GOT3 (cell line): ENCODE data around the gene COLQ.
A peak's percentile ranks its signal among the peaks of the same experiment; 100 is the strongest.
"Not testable (repeated sequence)": the region's sequence is repeated elsewhere in the genome, so short reads cannot be mapped to it uniquely, and the experiment has no call there.

Experiments used
- DNase-seq: peaks from one replicate; lab custom pipeline; 2025; ENCODE audit warnings: mixed read lengths; lab: John Stamatoyannopoulos, UW

Gene COLQ

DNA sequence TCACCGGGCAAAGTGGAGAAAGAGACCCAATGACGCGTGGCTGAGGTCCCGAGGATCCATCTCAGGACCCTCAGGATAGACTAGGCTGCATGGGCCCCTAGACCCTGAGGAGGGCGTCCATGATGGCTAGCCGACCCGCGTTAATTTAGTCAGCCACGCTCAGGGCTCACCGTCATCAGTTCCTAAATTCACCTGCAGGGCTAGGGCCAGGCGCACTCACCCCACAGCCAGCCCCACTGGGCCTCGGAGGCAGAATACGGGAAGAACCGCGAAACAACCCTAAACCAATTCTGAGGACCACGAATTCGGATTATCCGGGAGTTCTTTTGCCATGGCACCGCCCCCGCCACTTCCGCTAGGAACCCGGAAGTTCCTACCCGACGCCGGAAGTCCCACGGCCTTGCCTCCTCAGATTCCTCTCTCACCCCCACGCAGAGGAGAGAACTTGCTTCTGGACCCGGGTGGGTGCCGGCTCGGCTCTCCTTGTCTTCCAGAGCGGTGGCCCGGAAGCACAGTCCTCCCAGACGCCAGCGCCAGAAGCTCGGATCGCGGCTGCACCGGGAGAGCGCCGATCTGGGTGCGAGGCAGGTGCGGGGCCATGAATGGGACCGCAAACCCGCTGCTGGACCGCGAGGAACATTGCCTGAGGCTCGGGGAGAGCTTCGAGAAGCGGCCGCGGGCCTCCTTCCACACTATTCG is 94.2 kb downstream of the COLQ start, which contains the start of the genes EAF1 and METTL6:
Gene EAF1 (plus strand): TSS at position 417 of the 699 bp plus-strand sequence. CDS start 182 bp downstream, at position 599.
Gene METTL6 (minus strand): TSS at position 363 of the 699 bp plus-strand sequence. CDS start 1,033 bp downstream, outside the sequence.
- DNase-seq, result peak; percentile 53

DNA sequence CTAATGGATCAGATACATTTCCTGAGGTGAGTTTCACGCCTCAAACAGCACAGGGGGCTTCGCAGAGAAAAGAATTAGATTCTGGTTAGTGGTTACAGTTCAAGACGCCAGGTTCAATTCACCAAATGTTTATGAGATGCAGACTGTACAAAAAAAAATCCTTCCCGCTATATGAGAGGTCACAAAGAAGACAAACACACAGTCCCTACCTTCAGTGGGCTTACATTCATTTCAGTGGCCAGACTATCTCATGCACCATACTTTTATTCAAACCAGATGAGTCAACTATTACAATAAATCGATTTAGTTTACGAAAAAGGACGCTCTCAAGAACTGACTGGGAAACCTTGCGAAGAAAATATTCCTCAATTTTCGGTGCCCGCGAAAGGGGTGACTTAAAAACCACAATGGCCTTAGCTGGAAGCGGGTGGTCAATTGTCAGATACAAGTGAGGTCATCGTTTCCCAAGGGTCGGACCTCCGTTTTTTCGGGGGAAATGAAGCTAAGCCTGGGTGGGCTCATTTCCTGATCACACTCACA is 94.9 kb downstream of the COLQ start:
- DNase-seq, result no peak

DNA sequence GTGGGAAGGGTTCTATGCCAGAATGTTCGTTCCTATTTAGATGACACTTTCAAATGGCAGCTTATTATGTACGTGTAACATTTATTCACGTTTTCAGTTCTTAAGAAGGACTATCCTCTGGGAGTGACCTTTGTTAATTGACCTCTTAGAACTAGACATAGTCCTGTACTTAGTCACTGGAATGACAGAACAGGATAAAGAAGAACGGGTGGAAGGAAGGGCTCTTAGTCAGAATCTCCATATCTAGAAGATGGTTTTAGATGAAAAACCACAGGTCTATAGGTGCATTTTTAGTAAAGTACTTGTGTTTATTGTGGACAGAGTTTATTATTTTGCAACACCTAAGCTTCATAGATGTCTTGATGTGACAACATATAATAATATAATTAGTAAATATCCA is 100.6 kb downstream of the COLQ start:
- no peak for DNase-seq

DNA sequence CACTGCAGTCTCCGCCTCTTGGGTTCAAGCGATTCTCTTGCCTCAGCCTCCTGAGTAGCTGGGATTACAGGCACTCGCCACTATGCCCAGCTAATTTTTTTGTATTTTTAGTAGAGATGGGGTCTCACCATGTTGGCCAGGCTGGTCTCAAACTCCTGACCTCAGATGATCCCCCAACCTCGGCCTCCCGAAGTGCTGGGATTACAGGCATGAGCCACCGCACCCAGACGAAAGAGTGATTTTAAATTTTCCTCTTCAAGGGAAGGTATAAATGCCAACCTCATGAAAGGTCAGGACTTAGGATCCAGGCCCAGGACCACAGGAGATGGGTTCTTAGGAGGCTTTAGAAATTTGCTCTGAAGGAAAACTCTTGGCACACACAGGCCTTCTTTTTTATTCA is 110.5 kb downstream of the COLQ start:
- not testable (repeated sequence) for DNase-seq

DNA sequence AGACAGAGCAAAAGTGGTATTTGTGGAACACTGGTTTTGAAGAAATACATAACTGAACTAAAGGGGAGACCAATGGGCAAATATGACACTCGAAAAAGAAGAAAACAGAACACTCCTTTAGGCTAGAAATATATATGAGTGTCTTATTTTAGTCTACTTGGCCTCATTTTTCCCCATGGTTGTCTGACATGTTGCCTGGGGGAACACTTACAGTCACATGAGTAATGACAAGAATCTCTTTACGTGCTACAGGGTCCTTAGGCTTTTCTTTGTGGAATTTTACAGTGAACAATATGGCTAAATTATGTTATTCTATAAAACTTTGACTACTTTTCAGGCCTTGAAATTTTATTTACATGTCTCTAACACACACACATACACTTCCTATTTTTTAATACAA is 111.7 kb downstream of the COLQ start:
- DNase-seq, result no peak

DNA sequence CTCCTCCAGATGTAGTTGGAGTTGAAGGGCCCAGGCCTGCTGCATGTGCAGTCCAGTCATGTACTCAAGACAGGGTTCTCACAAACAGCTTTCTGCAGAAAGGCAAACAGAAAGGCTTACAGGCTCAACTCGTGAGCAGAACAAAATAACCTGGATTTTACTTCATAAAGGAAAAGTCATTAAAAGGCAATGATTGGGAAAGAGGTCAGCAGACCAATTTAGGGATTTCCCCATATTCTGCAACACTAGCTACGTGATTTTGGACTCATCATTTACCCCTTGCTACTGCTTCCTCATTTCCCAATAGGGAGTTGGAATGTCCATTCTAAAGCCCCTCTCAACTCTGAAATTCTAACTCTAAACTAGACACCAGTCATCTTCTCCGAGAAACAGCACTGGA is 112.3 kb downstream of the COLQ start:
- no peak for DNase-seq

DNA sequence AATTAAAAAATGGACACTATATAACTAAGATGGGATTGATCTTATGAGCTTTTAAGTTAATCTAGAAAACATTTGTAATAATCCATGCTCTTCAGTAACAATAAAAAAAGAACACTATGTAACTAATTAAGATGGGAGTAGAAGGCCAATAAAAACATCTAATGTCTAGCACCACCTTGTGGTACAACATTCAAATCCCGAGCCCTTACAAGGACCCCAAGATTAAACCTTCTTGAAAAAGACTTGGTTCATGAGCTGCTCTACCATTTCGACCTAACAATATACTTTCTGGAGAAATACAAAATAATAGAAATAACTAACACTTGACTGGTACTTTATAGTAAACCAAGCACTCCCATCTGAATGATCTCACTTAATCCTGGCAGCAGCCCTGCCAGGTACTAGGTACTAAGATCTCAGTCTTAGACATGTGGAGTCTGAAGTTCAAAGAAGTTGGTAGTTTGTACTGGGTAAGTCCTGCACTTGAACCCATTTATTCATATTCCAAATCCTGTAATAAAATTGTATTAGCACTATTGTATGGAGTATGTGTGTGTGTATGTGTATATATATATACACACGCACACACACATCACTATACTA is 116.0 kb downstream of the COLQ start:
- DNase-seq, result no peak

DNA sequence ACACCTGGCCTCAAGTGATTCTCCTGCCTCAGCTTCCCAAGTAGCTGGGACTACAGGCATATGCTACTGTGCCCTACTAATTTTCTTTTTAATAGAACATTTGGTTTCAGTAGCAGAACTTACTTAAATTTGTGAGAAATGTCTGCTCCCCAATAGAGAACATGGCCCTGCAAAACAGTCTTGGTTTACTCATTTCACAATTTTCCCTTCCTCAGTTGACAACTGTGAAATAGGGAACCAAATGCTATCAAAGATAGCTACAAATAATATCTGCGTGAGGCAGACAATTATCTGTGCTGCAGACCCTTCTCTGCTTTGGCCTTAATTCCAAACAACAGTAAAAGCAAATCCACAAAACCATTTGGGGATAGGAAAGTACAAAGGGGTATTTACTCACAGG is 116.7 kb downstream of the COLQ start:
- no peak for DNase-seq

DNA sequence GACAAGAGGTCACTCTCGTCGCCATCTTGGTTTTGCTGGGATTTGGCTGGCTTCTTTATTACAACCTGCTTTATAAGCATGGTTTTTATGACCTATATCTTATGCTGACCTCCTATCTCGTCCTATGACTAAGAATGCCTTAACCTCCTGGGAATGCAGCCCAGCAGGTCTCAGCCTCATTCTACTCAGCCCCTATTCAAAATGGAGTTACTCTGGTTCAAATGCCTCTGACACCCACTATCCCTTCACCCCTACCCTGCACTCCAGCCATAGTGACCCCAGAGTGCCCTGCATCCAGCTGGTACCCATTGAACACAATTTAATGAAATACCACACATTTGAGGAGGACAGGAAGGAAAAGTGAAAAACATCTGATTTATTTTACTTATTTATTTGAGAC is 117.5 kb downstream of the COLQ start:
- no peak for DNase-seq

DNA sequence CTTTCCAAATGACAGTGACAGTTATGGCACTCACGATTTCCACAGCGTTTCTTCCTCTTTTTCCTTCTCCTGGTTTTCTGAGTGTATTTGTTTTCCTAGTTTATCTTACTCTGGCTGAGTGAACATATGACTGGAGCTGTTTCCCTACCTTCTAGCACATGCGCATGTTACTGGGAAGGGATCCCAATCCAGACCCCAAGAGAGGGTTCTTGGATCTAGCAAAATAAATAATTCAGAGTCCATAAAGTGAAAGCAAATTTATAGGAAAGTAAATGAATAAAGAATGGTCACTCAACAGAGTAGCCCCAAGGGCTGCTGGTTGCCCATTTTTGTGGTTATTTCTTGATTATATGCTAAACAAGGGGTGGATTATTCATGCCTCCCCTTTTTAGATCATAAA is 118.0 kb downstream of the COLQ start:
- DNase-seq, result no peak

DNA sequence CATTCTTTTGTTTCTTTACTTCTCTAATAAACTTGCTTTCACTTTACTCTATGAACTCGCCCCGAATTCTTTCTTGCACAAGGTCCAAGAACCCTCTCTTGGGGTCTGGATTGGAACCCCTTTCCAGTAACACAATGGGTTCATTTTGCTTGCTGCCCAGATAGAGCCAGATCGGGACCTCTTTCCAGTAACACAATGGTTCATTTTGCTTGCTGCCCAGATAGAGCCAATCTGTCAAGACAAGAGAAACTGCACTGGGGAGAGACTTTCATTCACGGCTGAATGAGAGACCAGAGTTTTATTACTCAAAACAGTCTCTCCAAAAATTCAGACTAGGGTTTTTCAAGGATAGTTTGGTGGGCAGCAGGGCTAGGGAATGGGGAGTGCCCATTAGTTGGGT is 119.6 kb downstream of the COLQ start:
- no peak for DNase-seq
